GM18511 (cell line): ENCODE results near the gene TBX2.

Experiments
- ATAC-seq: cut with Tn5 transposase; IDR thresholded peaks from one replicate; pipeline ENCODE4 v1.9.1; 2021; ENCODE audit warnings: mild to moderate bottlenecking, moderate library complexity; ENCODE audit not compliant: unreplicated experiment

Gene TBX2

GRCh38 chr17:61401389-61402072 lies 1.9 kb downstream of the TBX2 start:
- ATAC-seq = no peak

GRCh38 chr17:61402073-61402541 lies 2.5 kb downstream of the TBX2 start:
- ATAC-seq = no peak

GRCh38 chr17:61402978-61403800 lies 3.5 kb downstream of the TBX2 start:
- ATAC-seq = no peak

GRCh38 chr17:61403801-61404662 lies 4.4 kb downstream of the TBX2 start:
- ATAC-seq = no peak

- ATAC-seq = no peak
Measured at GRCh38 chr17:61404663-61404912, 4.9 kb downstream of the TBX2 start.

- no peak for ATAC-seq
Measured at GRCh38 chr17:61404913-61405685, 5.5 kb downstream of the TBX2 start.

GRCh38 chr17:61405686-61406536 lies 6.3 kb downstream of the TBX2 start:
- no peak for ATAC-seq

GRCh38 chr17:61406537-61406845 lies 6.8 kb downstream of the TBX2 start:
- ATAC-seq = no peak

GRCh38 chr17:61406971-61407911 lies 7.6 kb downstream of the TBX2 start:
- ATAC-seq = no peak

- ATAC-seq = no peak
Measured at GRCh38 chr17:61408151-61409041, 8.8 kb downstream of the TBX2 start.

GRCh38 chr17:61409301-61410112 lies 9.9 kb downstream of the TBX2 start:
- no peak for ATAC-seq

- ATAC-seq = no peak
Measured at GRCh38 chr17:61410141-61411010, 10.7 kb downstream of the TBX2 start.

- ATAC-seq = no peak
Measured at GRCh38 chr17:61411011-61411260, 11.3 kb downstream of the TBX2 start.

GRCh38 chr17:61411261-61412142 lies 11.9 kb downstream of the TBX2 start:
- peak; percentile 9 for ATAC-seq

- peak; percentile 64 for ATAC-seq
Measured at GRCh38 chr17:61412143-61412859, 12.7 kb downstream of the TBX2 start.
